ENCODE measurements around the gene DBR1. TPM values are rescaled to one million over a fixed set of nuclear protein-coding genes. Genes with fewer than 3 reads are reported as not detected.

Gene DBR1
- total and polyA plus RNA-seq, 2 of the 13 experiments (the other 11 are each of a cell fraction or from before 2014, with no cell fraction given): 6.4 to 16.7 TPM

GRCh38 chr3:138187296-138188012 lies 12.7 kb upstream of the DBR1 start, which contains the start of gene ARMC8 (continued):
- TF ChIP-seq, protein P1, sequence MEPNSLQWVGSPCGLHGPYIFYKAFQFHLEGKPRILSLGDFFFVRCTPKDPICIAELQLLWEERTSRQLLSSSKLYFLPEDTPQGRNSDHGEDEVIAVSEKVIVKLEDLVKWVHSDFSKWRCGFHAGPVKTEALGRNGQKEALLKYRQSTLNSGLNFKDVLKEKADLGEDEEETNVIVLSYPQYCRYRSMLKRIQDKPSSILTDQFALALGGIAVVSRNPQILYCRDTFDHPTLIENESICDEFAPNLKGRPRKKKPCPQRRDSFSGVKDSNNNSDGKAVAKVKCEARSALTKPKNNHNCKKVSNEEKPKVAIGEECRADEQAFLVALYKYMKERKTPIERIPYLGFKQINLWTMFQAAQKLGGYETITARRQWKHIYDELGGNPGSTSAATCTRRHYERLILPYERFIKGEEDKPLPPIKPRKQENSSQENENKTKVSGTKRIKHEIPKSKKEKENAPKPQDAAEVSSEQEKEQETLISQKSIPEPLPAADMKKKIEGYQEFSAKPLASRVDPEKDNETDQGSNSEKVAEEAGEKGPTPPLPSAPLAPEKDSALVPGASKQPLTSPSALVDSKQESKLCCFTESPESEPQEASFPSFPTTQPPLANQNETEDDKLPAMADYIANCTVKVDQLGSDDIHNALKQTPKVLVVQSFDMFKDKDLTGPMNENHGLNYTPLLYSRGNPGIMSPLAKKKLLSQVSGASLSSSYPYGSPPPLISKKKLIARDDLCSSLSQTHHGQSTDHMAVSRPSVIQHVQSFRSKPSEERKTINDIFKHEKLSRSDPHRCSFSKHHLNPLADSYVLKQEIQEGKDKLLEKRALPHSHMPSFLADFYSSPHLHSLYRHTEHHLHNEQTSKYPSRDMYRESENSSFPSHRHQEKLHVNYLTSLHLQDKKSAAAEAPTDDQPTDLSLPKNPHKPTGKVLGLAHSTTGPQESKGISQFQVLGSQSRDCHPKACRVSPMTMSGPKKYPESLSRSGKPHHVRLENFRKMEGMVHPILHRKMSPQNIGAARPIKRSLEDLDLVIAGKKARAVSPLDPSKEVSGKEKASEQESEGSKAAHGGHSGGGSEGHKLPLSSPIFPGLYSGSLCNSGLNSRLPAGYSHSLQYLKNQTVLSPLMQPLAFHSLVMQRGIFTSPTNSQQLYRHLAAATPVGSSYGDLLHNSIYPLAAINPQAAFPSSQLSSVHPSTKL (CRISPR knock-in tag; IDR thresholded peaks at IDR 0.05): peak; percentile 41; the same call in 1 of the 2 replicates
- TF ChIP-seq SP140L (CRISPR knock-in tag; IDR thresholded peaks at IDR 0.05; ENCODE audit: borderline replicate concordance): peak; percentile 56; the same call in 1 of the 2 replicates
- 0 out of 2 replicates have a peak, but pooled peaks have one; percentile 48 for TF ChIP-seq SNAI1 (CRISPR knock-in tag; IDR thresholded peaks at IDR 0.05; ENCODE audit: borderline replicate concordance)
- no peak; the same call in 1 of the 2 replicates for TF ChIP-seq ZMYM3 (CRISPR knock-in tag; IDR thresholded peaks at IDR 0.05)
- TF ChIP-seq ZBTB7B (CRISPR knock-in tag; IDR thresholded peaks at IDR 0.05): peak; percentile 98
- no peak for TF ChIP-seq MLLT10 (CRISPR knock-in tag; IDR thresholded peaks at IDR 0.05)
- TF ChIP-seq, protein P2, sequence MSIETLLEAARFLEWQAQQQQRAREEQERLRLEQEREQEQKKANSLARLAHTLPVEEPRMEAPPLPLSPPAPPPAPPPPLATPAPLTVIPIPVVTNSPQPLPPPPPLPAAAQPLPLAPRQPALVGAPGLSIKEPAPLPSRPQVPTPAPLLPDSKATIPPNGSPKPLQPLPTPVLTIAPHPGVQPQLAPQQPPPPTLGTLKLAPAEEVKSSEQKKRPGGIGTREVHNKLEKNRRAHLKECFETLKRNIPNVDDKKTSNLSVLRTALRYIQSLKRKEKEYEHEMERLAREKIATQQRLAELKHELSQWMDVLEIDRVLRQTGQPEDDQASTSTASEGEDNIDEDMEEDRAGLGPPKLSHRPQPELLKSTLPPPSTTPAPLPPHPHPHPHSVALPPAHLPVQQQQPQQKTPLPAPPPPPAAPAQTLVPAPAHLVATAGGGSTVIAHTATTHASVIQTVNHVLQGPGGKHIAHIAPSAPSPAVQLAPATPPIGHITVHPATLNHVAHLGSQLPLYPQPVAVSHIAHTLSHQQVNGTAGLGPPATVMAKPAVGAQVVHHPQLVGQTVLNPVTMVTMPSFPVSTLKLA (IDR thresholded peaks at IDR 0.05): no peak
- peak; percentile 96 for TF ChIP-seq ZNF501 (CRISPR knock-in tag; IDR thresholded peaks at IDR 0.05)
- TF ChIP-seq, protein P3, sequence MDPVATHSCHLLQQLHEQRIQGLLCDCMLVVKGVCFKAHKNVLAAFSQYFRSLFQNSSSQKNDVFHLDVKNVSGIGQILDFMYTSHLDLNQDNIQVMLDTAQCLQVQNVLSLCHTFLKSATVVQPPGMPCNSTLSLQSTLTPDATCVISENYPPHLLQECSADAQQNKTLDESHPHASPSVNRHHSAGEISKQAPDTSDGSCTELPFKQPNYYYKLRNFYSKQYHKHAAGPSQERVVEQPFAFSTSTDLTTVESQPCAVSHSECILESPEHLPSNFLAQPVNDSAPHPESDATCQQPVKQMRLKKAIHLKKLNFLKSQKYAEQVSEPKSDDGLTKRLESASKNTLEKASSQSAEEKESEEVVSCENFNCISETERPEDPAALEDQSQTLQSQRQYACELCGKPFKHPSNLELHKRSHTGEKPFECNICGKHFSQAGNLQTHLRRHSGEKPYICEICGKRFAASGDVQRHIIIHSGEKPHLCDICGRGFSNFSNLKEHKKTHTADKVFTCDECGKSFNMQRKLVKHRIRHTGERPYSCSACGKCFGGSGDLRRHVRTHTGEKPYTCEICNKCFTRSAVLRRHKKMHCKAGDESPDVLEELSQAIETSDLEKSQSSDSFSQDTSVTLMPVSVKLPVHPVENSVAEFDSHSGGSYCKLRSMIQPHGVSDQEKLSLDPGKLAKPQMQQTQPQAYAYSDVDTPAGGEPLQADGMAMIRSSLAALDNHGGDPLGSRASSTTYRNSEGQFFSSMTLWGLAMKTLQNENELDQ (CRISPR knock-in tag; IDR thresholded peaks at IDR 0.05; ENCODE audit: borderline replicate concordance): no peak
- TF ChIP-seq NFIC (IDR thresholded peaks at IDR 0.05; ENCODE audit: low read length): 0 out of 2 replicates have a peak, but pooled peaks have one; percentile 51
- TF ChIP-seq NR1H2 (CRISPR knock-in tag; IDR thresholded peaks at IDR 0.05; ENCODE audit: borderline replicate concordance, low read depth): no peak
- no peak for TF ChIP-seq ZNF547 (CRISPR knock-in tag; IDR thresholded peaks at IDR 0.05)
- TF ChIP-seq TFAP4 (IDR thresholded peaks at IDR 0.05; ENCODE audit: borderline replicate concordance, low read depth): no peak
